ENCODE measurements around the gene ATE1. TPM values are rescaled to one million over a fixed set of nuclear protein-coding genes. Genes with fewer than 3 reads are reported as not detected.
A peak's percentile ranks its signal among the peaks of the same experiment; 100 is the strongest.

The ATE1 gene
- total RNA-seq, 1 donor from 2014 or later, result 34.4 TPM

DNA sequence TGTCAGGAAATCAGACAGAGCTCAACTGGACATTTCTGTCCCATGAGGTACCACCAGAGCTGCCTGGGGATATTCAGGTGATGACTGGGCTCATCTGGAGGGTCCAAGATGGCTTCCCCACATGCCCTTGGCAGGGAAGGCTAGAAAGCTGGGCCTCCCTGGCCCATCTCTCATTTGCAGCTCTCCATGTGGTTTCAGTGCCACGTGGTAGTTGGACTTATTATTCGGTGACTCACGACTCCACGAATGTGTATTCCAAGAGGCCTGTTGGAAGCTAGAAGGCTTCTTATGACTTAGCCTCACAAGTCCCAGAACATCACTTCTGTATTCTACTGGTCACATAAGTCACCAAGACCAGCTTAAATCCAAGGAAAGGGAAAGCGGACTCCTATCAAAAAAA lies 24.4 kb upstream of the ATE1 start:
- H3K36me3 ChIP-seq, result peaks cover 30% of the 10 kb centered on the region
- no peaks in the 10 kb centered on the region for H3K4me1 ChIP-seq
- no peak overlapping the region for H3K27ac ChIP-seq (replicated peaks)
- H3K9me3 ChIP-seq (replicated peaks), result no peaks in the 10 kb centered on the region
- intact Hi-C loops (cut with micrococcal nuclease), result no loop called here
- TF ChIP-seq, protein P1, sequence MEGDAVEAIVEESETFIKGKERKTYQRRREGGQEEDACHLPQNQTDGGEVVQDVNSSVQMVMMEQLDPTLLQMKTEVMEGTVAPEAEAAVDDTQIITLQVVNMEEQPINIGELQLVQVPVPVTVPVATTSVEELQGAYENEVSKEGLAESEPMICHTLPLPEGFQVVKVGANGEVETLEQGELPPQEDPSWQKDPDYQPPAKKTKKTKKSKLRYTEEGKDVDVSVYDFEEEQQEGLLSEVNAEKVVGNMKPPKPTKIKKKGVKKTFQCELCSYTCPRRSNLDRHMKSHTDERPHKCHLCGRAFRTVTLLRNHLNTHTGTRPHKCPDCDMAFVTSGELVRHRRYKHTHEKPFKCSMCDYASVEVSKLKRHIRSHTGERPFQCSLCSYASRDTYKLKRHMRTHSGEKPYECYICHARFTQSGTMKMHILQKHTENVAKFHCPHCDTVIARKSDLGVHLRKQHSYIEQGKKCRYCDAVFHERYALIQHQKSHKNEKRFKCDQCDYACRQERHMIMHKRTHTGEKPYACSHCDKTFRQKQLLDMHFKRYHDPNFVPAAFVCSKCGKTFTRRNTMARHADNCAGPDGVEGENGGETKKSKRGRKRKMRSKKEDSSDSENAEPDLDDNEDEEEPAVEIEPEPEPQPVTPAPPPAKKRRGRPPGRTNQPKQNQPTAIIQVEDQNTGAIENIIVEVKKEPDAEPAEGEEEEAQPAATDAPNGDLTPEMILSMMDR (IDR thresholded peaks at IDR 0.05; ENCODE audit: borderline replicate concordance), result no peak
- DNase-seq, result no peak
- no peaks in the 10 kb centered on the region for H3K27me3 ChIP-seq (ENCODE audit: low read depth)
- no peak overlapping the region for H3K4me3 ChIP-seq

GRCh38 chr10:121949451-121949850 lies 21.6 kb upstream of the ATE1 start:
- no peaks in the 10 kb centered on the region for H3K27me3 ChIP-seq (ENCODE audit: low read depth)
- no peak overlapping the region for H3K27ac ChIP-seq (replicated peaks)
- TF ChIP-seq, protein P1 (IDR thresholded peaks at IDR 0.05; ENCODE audit: borderline replicate concordance), result no peak
- H3K9me3 ChIP-seq (replicated peaks), result no peaks in the 10 kb centered on the region
- no peak for DNase-seq
- peaks cover 6% of the 10 kb centered on the region for H3K36me3 ChIP-seq
- H3K4me1 ChIP-seq, result no peaks in the 10 kb centered on the region
- H3K4me3 ChIP-seq, result no peak overlapping the region
- intact Hi-C loops (cut with micrococcal nuclease), result no loop called here

- Histone ChIP-seq H3K9me3 (replicated peaks) (no peaks in the 10 kb centered on the region), H3K36me3 (peaks cover 2% of the 10 kb centered on the region), H3K4me3 (no peak overlapping the region), H3K4me1 (no peaks in the 10 kb centered on the region), H3K27ac (replicated peaks) (no peak overlapping the region), H3K27me3 (ENCODE audit: low read depth) (no peaks in the 10 kb centered on the region)
- DNase-seq, result no peak
- intact Hi-C loops (cut with micrococcal nuclease), result no loop called here
- TF ChIP-seq, protein P1 (IDR thresholded peaks at IDR 0.05; ENCODE audit: borderline replicate concordance), result no peak
Observed at GRCh38 chr10:121949049-121949448, 21.2 kb upstream of the ATE1 start.

DNA sequence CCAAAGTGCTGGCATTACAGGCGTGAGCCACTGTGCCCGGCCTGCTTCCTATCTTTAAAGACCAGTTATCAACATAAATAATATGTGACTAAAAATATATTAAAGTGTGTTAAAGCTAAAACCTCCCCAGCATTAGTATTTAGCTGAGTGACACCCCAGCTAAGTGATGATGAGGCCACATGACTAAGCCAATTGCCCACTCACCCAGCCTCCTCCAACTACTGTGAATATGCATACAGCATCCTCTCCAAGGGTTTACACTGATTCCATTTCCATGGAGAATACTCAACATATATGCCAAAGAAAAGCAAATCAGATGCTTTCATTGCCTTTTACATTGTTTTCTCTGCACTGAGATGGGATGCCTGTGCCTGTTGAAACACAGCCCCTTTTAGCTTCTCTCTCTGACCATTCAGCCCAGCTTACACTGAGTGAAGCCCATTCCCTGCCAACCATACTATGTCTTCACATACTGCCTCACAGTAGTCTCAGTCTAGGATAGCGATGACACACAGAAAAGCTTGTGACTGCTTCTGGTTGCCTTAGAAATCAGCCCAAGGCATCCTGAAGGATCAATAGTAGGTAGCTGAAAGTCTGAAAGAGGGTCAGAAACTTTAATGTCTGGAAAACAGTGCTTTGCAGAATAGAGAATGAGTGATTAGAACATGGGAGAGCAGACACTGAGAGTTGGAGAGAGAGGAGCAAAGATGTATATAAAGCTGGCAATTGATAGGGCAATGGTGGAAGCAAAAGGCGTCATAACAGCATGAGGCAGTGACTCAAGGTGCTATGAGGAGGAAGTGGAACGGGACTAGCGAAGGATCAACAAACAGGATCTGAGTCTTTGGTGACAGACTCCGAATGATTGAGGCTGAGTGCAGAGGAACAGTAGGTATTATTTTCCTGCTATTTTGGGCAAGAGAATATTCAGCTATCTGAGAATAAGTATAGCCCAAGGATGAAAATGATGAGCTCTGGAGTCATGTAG lies 19.8 kb upstream of the ATE1 start:
- no peaks in the 10 kb centered on the region for H3K9me3 ChIP-seq (replicated peaks)
- intact Hi-C loops (cut with micrococcal nuclease), result no loop called here
- H3K4me3 ChIP-seq, result no peak overlapping the region
- no peak for DNase-seq
- peaks cover 9% of the 10 kb centered on the region for H3K4me1 ChIP-seq
- H3K36me3 ChIP-seq, result no peaks in the 10 kb centered on the region
- TF ChIP-seq, protein P1 (IDR thresholded peaks at IDR 0.05; ENCODE audit: borderline replicate concordance), result no peak
- H3K27me3 ChIP-seq (ENCODE audit: low read depth), result no peaks in the 10 kb centered on the region
- no peak overlapping the region for H3K27ac ChIP-seq (replicated peaks)

GRCh38 chr10:121942749-121943416 lies 15.1 kb upstream of the ATE1 start:
- no peak for DNase-seq
- intact Hi-C loops (cut with micrococcal nuclease), result no loop called here
- H3K27me3 ChIP-seq (ENCODE audit: low read depth), result no peaks in the 10 kb centered on the region
- no peaks in the 10 kb centered on the region for H3K36me3 ChIP-seq
- no peak overlapping the region for H3K4me3 ChIP-seq
- H3K27ac ChIP-seq (replicated peaks), result peak overlapping the region; percentile 52
- peaks cover 13% of the 10 kb centered on the region for H3K4me1 ChIP-seq
- H3K9me3 ChIP-seq (replicated peaks), result no peaks in the 10 kb centered on the region
- TF ChIP-seq, protein P1 (IDR thresholded peaks at IDR 0.05; ENCODE audit: borderline replicate concordance), result no peak

Data from left ventricle myocardium inferior (tissue), 1 donor.